IPS-20b (cell line): ENCODE data around the gene CACNG5.

ENCODE experiments used
- H3K27ac ChIP-seq: one replicate; pipeline ENCODE4 v1.5.1; 2013; ENCODE audit warnings: low read length
- H3K27me3 ChIP-seq: 2 replicates; pipeline ENCODE4 v1.6.1; 2013; ENCODE audit warnings: mild to moderate bottlenecking, low read length, inconsistent platforms; ENCODE audit not compliant: insufficient read depth
- H3K36me3 ChIP-seq: 2 replicates; pipeline ENCODE4 v1.6.1; 2013; ENCODE audit warnings: low read depth, mild to moderate bottlenecking, inconsistent platforms, low read length, moderate library complexity; ENCODE audit not compliant: insufficient read depth
- H3K4me1 ChIP-seq: 2 replicates; pipeline ENCODE4 v1.6.1; 2013; ENCODE audit warnings: mild to moderate bottlenecking, control low read depth, inconsistent platforms, low read length, moderate library complexity; ENCODE audit not compliant: insufficient read depth
- H3K4me3 ChIP-seq: 2 replicates; pipeline ENCODE4 v1.5.1; 2013; ENCODE audit warnings: mild to moderate bottlenecking, low read length, inconsistent platforms
- H3K9ac ChIP-seq: 2 replicates; pipeline ENCODE4 v1.6.1; 2013; ENCODE audit warnings: low read depth, mild to moderate bottlenecking, inconsistent platforms, low read length, moderate library complexity
- H3K9me3 ChIP-seq: 2 replicates; pipeline ENCODE4 v1.6.1; 2013; ENCODE audit warnings: mild to moderate bottlenecking, low read depth, low read length, inconsistent platforms; ENCODE audit not compliant: insufficient read depth

Gene CACNG5

DNA sequence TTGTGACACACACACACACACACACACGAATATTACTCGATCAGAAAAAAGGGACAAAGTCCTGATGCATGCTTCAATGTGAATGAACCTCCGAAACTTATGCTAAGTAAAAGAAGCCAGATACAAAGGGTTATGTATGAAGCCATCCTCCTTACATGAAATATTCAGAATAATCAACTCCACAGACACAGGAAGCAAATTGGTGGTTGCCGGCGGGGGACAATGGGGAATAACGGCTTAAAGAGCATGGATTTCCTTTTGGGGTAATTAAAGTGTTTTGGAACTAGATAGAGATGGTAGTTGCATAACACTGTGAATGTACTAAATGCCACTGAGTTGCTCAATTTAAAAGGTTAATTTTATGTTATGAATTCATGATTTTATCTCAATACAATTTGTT is 8.1 kb upstream of the CACNG5 start:
- no peak overlapping the region for H3K4me3 ChIP-seq
- peaks cover 28% of the 10 kb centered on the region for H3K27me3 ChIP-seq
- H3K9me3 ChIP-seq, result no peaks in the 10 kb centered on the region
- no peaks in the 10 kb centered on the region for H3K36me3 ChIP-seq
- H3K4me1 ChIP-seq, result peaks cover 13% of the 10 kb centered on the region
- no peak overlapping the region for H3K9ac ChIP-seq
- H3K27ac ChIP-seq, result no peak overlapping the region

DNA sequence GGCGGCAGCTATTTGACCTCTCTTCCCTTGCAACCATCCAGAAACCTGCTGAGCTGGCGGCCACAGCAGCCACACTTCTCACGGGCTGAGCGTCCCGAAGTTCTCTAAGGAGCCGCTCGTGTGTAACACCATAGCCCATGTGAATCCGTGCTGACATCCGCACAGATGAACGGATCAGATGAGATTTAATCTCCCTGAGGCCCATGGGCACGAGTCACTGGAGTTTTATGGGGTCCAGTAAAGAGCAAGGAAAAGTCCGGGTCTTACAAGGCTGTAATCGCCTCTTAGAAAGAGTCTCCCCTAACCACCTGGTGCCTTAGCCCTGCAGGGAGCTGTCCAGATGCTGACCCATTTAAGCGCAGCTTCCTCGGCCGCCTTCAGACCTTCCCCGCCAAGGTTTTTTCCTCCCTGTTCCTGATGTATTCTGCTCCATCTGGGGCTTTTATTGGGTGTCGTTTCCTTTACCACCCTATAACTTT is 5.5 kb upstream of the CACNG5 start:
- Histone ChIP-seq H3K36me3 (no peaks in the 10 kb centered on the region), H3K4me3 (peak overlapping the region; percentile 51; the same call in 1 of the 2 replicates), H3K27ac (no peak overlapping the region), H3K9ac (no peak overlapping the region), H3K4me1 (peaks cover 13% of the 10 kb centered on the region), H3K27me3 (peaks cover 45% of the 10 kb centered on the region), H3K9me3 (no peaks in the 10 kb centered on the region)

DNA sequence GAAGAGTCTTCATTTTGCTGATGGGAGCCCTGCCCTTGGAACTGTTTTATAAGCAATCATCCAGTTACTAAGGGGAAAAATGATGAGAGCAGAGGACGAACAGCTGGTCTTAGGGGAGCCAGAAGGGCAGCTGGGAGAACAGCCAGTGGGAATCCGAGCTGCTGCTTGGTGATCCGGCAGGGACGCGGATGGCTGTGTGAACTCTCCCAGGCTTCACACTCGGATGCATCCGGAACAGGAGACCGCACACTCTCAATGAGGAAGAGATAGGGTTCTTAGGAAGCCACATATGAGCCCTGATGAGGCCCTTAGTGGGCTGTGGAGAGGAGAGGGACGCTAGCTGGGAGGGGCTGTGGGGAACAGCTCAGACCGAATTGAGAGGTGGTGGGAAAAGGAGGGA is 5.0 kb upstream of the CACNG5 start:
- no peaks in the 10 kb centered on the region for H3K9me3 ChIP-seq
- peaks cover 49% of the 10 kb centered on the region for H3K27me3 ChIP-seq
- H3K9ac ChIP-seq, result no peak overlapping the region
- H3K36me3 ChIP-seq, result no peaks in the 10 kb centered on the region
- no peak overlapping the region for H3K27ac ChIP-seq
- H3K4me3 ChIP-seq, result peak overlapping the region; percentile 15; the same call in 1 of the 2 replicates
- H3K4me1 ChIP-seq, result peaks cover 13% of the 10 kb centered on the region

DNA sequence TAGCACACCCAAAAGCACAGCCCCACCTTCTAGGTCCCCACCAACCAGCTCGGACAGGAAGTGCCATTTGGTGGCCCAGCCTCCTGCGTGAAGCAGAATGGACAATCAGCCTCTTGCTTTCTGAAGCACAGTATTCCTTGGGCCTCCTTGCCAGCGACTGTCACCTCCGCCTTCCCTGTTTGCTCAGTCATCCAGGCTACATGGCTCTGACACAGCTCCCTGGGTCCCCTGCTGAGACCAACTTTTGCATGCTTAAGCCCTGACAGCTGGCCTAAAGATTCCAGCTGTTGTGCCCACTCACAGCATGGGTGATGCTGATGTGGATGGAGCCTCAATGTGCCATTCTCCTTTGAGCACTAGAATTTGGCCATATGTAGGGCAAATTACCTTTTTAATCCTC is 4.5 kb upstream of the CACNG5 start:
- H3K27me3 ChIP-seq, result peaks cover 55% of the 10 kb centered on the region
- no peak overlapping the region for H3K9ac ChIP-seq
- no peak overlapping the region for H3K27ac ChIP-seq
- no peak overlapping the region for H3K4me3 ChIP-seq
- no peaks in the 10 kb centered on the region for H3K9me3 ChIP-seq
- peaks cover 13% of the 10 kb centered on the region for H3K4me1 ChIP-seq
- no peaks in the 10 kb centered on the region for H3K36me3 ChIP-seq

DNA sequence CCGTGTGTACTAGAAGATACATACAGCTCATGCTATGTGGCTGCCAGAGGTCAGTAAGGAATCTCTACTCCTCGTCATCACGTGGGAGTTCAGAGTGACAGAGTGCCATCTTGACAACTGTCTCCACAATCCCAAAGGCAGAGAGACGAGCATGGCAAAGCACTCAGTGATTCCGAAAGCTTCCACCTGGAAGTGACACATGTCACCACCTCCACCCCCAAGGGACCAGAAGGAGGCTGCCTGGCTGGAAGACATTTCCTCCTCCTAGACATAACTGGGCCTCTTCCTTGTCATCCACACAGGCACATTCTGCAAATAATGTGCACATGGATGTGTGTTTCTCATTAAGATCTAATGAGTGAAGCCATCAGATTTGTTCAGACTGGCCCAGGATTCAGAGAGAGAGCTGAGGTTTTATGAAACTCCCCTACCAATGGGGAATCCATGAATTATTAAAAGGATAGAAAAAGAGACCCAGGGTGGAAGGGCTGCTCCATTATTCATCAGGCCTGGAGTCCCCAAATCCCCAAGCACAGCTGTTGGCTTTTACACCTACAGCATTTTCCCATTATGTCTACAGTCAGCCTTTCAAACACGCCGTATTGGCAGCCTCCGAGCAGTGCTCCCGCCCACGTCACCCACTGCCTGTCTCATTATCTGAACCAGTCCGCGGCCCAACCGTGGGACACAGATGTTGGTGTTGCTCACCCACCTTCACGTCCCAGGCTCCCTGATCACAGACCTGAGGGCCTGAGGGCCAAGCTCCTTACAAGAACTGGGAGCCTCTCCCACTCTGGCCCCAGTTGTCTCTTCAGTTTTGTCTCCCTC is 3.3 kb upstream of the CACNG5 start:
- no peak overlapping the region for H3K4me3 ChIP-seq
- H3K36me3 ChIP-seq, result no peaks in the 10 kb centered on the region
- H3K9ac ChIP-seq, result no peak overlapping the region
- H3K27me3 ChIP-seq, result peaks cover 66% of the 10 kb centered on the region
- no peaks in the 10 kb centered on the region for H3K9me3 ChIP-seq
- peaks cover 13% of the 10 kb centered on the region for H3K4me1 ChIP-seq
- H3K27ac ChIP-seq, result no peak overlapping the region

DNA sequence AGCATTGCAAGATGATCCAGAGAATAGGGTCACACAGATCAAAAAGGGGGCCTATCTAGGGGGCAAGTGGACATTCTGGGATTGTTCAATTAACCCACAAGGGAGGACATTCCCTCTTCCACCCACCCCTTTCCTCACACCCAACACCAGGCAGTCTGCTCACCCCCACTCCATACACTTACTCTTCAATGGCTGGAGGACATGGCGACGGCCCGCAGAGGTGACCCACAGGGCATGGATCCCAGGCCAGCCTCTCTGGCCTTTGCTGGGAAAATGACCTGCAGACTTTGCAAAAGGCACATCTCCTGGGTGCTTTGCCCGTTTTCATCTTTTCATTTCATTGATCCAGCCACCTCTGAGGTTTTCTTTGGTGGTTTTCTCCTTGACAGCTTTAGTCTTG is 1.7 kb upstream of the CACNG5 start:
- H3K27me3 ChIP-seq, result peaks cover 75% of the 10 kb centered on the region
- H3K27ac ChIP-seq, result no peak overlapping the region
- H3K36me3 ChIP-seq, result no peaks in the 10 kb centered on the region
- no peaks in the 10 kb centered on the region for H3K9me3 ChIP-seq
- no peak overlapping the region for H3K9ac ChIP-seq
- no peak overlapping the region for H3K4me3 ChIP-seq
- H3K4me1 ChIP-seq, result peaks cover 13% of the 10 kb centered on the region

DNA sequence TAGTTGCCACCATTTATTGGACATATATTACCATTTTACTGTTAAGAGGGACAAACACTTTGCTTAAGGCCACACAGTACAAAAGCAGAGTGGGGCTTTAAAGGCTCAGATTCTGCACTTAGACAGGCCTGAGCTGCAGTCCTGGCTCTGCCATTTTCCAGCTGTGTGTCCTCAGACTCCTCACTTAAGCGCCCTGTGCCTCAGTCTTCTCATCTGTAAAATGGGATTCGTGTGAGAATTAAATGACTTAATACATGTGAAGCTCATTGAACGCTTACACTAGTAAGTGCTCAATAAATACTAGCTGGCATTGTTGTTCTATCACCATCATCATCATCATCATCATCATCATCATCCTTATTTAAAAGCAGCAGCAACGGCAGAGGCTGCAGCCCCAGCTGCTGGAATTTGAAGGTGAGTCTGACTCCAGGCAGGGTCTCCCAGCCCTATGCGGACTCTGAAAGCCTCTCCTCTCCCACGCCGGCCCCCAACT is 445 bp upstream of the CACNG5 start:
- H3K9me3 ChIP-seq, result no peaks in the 10 kb centered on the region
- no peaks in the 10 kb centered on the region for H3K36me3 ChIP-seq
- H3K27ac ChIP-seq, result no peak overlapping the region
- H3K9ac ChIP-seq, result no peak overlapping the region
- peak overlapping the region; percentile 64; the same call in 1 of the 2 replicates for H3K4me3 ChIP-seq
- H3K4me1 ChIP-seq, result peaks cover 11% of the 10 kb centered on the region
- peaks cover 63% of the 10 kb centered on the region for H3K27me3 ChIP-seq

DNA sequence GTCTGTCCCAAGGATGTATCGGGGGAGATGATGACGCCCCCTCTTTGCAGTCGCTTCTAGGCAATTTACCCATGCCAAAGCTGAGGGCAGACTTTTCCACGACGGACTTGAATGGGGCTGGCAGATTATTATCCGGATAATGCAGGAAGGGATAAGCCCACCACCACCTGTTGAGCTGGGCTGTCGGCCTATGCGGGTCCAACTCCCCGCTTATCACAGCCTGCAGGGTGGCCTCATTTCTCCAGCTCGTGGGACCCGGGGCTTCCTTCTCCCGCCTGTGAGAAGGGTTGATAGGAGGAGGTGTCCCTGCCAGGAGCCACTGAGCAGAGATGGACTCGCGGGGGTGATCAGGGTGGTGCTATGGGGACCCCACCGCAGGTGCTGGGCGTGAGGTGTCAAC is 559 bp downstream of the CACNG5 start:
- Histone ChIP-seq H3K4me1 (peaks cover 3% of the 10 kb centered on the region), H3K4me3 (peak overlapping the region; percentile 68), H3K27me3 (peaks cover 54% of the 10 kb centered on the region), H3K27ac (no peak overlapping the region), H3K36me3 (no peaks in the 10 kb centered on the region), H3K9me3 (no peaks in the 10 kb centered on the region), H3K9ac (peak overlapping the region; percentile 37; the same call in 1 of the 2 replicates)

DNA sequence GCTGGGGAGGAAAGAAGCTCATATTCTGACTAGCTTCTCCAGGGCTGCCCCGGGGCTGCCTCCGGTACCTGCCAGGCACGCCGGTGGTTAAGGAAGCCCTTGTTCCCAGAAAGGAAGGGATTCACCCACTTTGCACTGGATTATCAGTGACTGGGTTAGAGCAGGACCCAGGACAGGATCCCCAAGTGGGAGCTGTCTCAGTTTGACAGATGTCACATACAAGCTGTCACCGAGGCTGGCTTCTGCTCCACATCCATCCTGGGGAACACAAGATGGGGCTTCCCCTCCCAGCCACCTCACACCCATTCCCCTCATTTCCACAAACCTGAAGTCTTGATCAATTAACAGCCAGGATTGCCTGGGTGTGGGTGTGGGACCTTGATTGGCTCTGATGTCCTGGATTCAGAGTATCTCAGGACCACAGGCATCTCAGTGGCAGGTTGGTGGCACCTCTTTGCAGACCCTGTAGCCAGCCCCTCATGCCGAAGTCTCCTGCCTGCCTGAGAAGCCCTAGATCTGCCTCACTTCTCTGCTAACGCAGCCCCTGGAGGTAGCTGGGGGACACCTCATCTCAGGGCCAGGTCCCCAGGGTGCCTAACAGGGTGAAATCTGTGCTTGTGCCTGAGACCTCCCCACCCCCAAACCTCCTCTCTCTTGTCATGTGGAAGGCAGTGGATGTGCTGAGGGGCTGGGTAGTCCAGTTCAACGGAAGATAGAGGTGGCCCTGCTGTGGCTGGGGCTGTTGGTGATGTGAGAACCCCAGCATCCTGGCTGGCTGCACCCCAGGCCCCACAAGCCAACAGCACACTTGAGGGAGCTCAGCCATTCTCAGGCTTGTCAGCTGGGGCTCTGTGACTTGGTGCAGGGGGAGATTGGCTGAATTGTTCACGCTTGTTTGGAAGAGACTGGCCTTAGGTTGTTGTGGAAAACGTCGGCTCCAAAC is 1.4 kb downstream of the CACNG5 start:
- peaks cover 48% of the 10 kb centered on the region for H3K27me3 ChIP-seq

DNA sequence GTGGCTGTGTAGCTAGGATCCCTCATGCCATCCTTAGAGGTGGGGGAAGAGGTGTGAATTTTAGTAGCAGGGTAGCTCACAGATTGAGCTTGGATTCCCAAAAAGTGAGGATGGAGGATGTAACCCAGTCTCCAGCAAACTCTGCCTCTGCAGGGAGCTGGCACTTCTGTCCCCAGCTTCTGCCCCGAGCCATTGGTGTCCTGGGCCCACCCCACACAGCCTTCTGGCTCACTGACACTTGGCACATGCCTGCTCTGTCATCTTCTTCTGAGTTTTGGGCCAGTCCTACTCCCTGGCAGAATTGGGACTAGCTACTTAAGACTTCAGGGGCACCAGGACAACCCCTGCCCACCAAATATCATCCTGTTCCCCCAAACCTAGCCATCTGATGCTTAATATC is 2.3 kb downstream of the CACNG5 start:
- H3K36me3 ChIP-seq, result no peaks in the 10 kb centered on the region
- peaks cover 44% of the 10 kb centered on the region for H3K27me3 ChIP-seq
- H3K9me3 ChIP-seq, result no peaks in the 10 kb centered on the region
- H3K4me1 ChIP-seq, result no peaks in the 10 kb centered on the region
- no peak overlapping the region for H3K9ac ChIP-seq
- no peak overlapping the region for H3K27ac ChIP-seq
- no peak overlapping the region for H3K4me3 ChIP-seq

More for the DNA sequence above, 1.4 kb downstream of the CACNG5 start:
- Histone ChIP-seq H3K4me3 (no peak overlapping the region), H3K9me3 (no peaks in the 10 kb centered on the region), H3K9ac (no peak overlapping the region), H3K27ac (no peak overlapping the region), H3K36me3 (no peaks in the 10 kb centered on the region), H3K4me1 (no peaks in the 10 kb centered on the region)

DNA sequence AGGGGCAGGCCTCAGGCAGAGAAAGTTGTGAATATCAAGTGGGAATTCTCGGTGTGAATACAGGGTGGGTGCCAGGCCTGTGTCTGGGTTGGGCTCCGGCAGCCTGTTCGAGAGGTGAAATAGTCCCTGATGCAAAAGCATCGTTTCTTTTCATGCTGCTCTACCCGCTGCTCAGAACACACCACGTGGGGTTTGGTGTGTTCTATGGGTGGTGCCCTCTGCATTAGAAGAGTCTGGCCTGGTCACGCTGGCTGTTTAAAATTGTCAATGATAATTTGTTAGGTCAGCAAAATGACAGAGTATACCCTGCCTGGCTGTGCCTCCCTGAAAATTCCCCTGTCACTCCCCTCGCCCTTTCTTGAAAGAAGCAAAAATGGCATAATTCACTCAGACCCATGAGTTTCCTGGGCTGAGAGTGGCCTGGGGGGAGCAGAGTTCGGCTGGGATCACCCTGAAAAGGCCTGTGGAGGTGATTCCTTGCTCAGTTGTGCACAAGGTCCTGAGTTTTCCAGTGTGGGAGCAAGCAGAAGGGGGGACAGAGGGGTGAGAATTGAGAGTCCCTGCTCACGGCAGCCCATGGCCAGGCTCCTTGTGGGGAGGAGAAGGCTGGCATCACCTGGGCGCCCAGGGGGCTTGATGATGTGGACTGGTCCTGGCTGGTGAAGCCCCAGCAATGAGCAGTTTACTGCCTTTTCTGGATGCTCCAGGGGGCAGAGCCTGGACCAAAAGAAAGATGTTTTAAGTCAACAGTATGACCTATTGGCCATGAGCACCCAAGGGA is 3.2 kb downstream of the CACNG5 start:
- H3K4me3 ChIP-seq, result no peak overlapping the region
- no peaks in the 10 kb centered on the region for H3K4me1 ChIP-seq
- peaks cover 42% of the 10 kb centered on the region for H3K27me3 ChIP-seq
- H3K27ac ChIP-seq, result no peak overlapping the region
- no peak overlapping the region for H3K9ac ChIP-seq
- H3K9me3 ChIP-seq, result no peaks in the 10 kb centered on the region
- no peaks in the 10 kb centered on the region for H3K36me3 ChIP-seq
